GM12872 (cell line): ENCODE data around the gene RRP1.

Experiments used
- CTCF ChIP-seq: IDR thresholded peaks from 3 replicates; pipeline ENCODE4 v1.5.1; 2011; ENCODE audit warnings: low read depth, mild to moderate bottlenecking, low read length, moderate library complexity; ENCODE audit not compliant: insufficient read depth

RRP1 gene

GRCh38 chr21:43808832-43809251 is 19.5 kb downstream of the RRP1 start:
- TF ChIP-seq CTCF, result no peak

- no peak for TF ChIP-seq CTCF
These were observed 20.0 kb downstream of the RRP1 start for GRCh38 chr21:43809346-43809799.

- no peak for TF ChIP-seq CTCF
These were observed 20.6 kb downstream of the RRP1 start for GRCh38 chr21:43809853-43810504.

- peak; percentile 98 for TF ChIP-seq CTCF
These were observed 21.3 kb downstream of the RRP1 start for GRCh38 chr21:43810505-43811261.

- no peak for TF ChIP-seq CTCF
These were observed 22.1 kb downstream of the RRP1 start for GRCh38 chr21:43811262-43812105.

GRCh38 chr21:43812139-43812821 is 22.9 kb downstream of the RRP1 start:
- no peak for TF ChIP-seq CTCF
